ES-I3 (cell line): ENCODE results near the gene STIM2.
"Not testable (repeated sequence)": the region's sequence is repeated elsewhere in the genome, so short reads cannot be mapped to it uniquely, and the experiment has no call there.

ENCODE experiments used
- H3K36me3 ChIP-seq: 2 replicates; pipeline ENCODE4 v1.6.1; 2013; ENCODE audit warnings: mild to moderate bottlenecking, low read length, control low read depth, moderate library complexity; ENCODE audit not compliant: insufficient read depth
- H3K4me1 ChIP-seq: 2 replicates; pipeline ENCODE4 v1.6.1; 2013; ENCODE audit warnings: mild to moderate bottlenecking, control low read depth, low read length; ENCODE audit not compliant: insufficient read depth
- H3K9ac ChIP-seq: 2 replicates; pipeline ENCODE4 v1.6.1; 2013; ENCODE audit warnings: low read depth, mild to moderate bottlenecking, low read length, moderate library complexity
- H3K9me3 ChIP-seq: 2 replicates; pipeline ENCODE4 v1.6.1; 2013; ENCODE audit warnings: mild to moderate bottlenecking, low read length, moderate library complexity; ENCODE audit not compliant: control insufficient read depth, insufficient read depth

Gene STIM2

DNA sequence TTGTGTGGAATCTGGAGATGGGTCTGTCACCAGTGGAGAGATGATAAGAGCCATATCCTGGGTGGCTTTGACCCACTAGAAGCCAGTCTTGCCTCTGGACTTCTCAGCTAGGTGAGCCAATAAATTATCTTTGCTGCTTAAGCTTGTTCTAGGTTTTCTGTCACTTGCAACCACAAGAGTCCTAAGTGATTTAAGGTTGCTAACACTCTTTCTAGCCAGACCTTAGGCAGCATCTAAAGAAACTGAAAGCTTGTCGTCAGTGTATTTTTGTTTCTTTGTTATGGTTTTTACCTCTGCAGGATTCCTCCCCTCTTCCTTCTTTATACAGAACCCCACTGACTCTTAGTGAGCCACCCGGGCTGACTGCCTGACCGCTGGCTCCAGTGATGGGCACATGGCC, 37.1 kb upstream of the STIM2 start:
- Histone ChIP-seq H3K9ac (no peak overlapping the region), H3K36me3 (no peaks in the 10 kb centered on the region), H3K4me1 (0 out of 2 replicates have a peak, but pooled peaks cover 6% of the 10 kb centered on the region)

DNA sequence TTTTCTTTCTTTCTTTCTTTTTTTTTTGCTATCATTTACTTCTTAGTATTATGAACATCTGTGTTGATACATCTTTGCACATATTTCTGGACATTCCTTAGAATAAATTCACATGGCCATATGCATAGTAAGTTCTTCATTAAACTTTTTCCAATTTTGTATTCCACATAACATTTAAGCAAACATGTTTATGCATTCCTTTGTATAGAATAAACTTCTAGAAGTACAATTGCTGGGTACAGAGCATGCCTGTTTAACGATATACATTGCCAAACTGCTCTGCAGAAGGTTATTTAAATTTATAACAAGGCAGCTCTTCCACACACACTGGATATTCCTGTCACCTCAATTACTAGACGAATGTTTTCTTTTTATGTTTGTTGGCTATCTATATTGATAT, 36.0 kb upstream of the STIM2 start:
- Histone ChIP-seq H3K36me3 (no peaks in the 10 kb centered on the region), H3K4me1 (no peaks in the 10 kb centered on the region), H3K9ac (no peak overlapping the region), H3K9me3 (no peaks in the 10 kb centered on the region; the same call in 1 of the 2 replicates)

More for the DNA sequence above, 37.1 kb upstream of the STIM2 start:
- H3K9me3 ChIP-seq = no peaks in the 10 kb centered on the region; the same call in 1 of the 2 replicates

- Histone ChIP-seq H3K36me3 (no peaks in the 10 kb centered on the region), H3K9ac (no peak overlapping the region), H3K9me3 (no peaks in the 10 kb centered on the region), H3K4me1 (0 out of 2 replicates have a peak, but pooled peaks cover 3% of the 10 kb centered on the region)
Observed at GRCh38 chr4:26826721-26827120, 33.9 kb upstream of the STIM2 start.

- not testable (repeated sequence) for H3K4me1 ChIP-seq, H3K9me3 ChIP-seq, H3K9ac ChIP-seq, H3K36me3 ChIP-seq
Observed at GRCh38 chr4:26827336-26827735, 33.3 kb upstream of the STIM2 start.

GRCh38 chr4:26827798-26828197, 32.8 kb upstream of the STIM2 start:
- Histone ChIP-seq H3K36me3 (no peaks in the 10 kb centered on the region), H3K9me3 (no peaks in the 10 kb centered on the region), H3K9ac (no peak overlapping the region), H3K4me1 (0 out of 2 replicates have a peak, but pooled peaks cover 3% of the 10 kb centered on the region)

DNA sequence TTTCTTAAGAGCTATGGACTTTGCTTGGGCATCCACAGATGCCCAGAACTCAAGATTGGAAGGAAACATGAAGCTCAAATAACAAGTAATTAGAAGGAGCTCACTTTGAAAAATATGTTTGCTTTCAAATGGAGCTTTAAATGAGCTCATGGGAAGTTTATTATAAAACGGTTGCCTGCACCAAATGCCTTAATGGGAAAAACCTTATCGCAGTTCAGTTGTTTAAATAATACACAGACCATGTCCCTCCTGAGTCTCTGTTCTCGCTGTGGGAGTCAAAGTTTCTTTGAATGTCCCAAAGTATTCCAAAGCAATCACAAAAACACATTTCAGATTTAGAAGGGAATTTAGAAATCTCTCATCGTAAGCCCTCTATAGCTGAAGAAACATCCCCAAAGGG, 31.6 kb upstream of the STIM2 start:
- Histone ChIP-seq H3K9ac (no peak overlapping the region), H3K4me1 (0 out of 2 replicates have a peak, but pooled peaks cover 3% of the 10 kb centered on the region)

GRCh38 chr4:26830033-26830432, 30.6 kb upstream of the STIM2 start:
- H3K36me3 ChIP-seq = no peaks in the 10 kb centered on the region
- no peaks in the 10 kb centered on the region for H3K9me3 ChIP-seq
- H3K9ac ChIP-seq = no peak overlapping the region
- H3K4me1 ChIP-seq = 0 out of 2 replicates have a peak, but pooled peaks cover 3% of the 10 kb centered on the region

More for the DNA sequence above, 31.6 kb upstream of the STIM2 start:
- H3K36me3 ChIP-seq = no peaks in the 10 kb centered on the region
- no peaks in the 10 kb centered on the region for H3K9me3 ChIP-seq

DNA sequence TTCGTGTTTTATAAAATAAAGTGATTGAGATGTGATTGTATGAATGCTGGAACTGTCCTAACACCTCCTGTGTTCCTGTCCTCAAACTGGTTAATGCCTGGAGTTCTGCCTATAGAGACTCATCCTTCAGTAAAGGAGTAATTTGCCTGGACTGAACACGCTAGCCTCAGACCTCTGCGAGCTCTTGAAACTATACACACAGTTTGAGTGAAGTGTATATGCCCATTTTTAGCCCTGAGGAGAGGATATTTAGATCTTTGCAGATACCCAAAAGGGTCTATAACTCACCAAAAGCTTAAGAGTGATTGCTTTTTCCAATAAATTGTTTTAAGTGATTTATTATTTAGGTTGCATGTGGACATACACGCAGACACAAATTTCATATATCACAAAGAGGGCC, 29.9 kb upstream of the STIM2 start:
- H3K9ac ChIP-seq = no peak overlapping the region
- no peaks in the 10 kb centered on the region for H3K9me3 ChIP-seq
- no peaks in the 10 kb centered on the region for H3K36me3 ChIP-seq
- 0 out of 2 replicates have a peak, but pooled peaks cover 3% of the 10 kb centered on the region for H3K4me1 ChIP-seq

DNA sequence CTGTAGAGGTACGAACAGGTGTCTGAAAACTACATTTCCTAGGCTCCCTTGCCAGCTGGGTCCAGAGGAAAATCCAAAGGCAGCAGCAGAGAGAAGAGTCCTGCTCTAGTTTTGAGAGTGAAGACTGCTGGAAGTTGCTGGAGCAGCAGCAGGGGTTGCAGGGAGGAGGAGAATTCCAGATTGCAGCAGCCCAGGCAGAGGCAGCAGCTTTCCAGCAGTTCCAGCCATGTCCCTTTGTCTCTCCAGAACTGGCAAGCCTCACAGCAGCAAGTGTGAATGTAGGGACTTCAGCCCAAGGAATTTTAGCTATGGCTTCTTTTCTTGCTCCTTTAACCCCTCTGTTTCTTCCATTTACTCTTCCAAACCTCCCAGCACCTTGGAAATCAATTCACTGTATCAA, 24.1 kb upstream of the STIM2 start:
- no peaks in the 10 kb centered on the region for H3K9me3 ChIP-seq
- H3K4me1 ChIP-seq = peaks cover 5% of the 10 kb centered on the region
- H3K36me3 ChIP-seq = no peaks in the 10 kb centered on the region; the same call in 1 of the 2 replicates
- H3K9ac ChIP-seq = no peak overlapping the region

DNA sequence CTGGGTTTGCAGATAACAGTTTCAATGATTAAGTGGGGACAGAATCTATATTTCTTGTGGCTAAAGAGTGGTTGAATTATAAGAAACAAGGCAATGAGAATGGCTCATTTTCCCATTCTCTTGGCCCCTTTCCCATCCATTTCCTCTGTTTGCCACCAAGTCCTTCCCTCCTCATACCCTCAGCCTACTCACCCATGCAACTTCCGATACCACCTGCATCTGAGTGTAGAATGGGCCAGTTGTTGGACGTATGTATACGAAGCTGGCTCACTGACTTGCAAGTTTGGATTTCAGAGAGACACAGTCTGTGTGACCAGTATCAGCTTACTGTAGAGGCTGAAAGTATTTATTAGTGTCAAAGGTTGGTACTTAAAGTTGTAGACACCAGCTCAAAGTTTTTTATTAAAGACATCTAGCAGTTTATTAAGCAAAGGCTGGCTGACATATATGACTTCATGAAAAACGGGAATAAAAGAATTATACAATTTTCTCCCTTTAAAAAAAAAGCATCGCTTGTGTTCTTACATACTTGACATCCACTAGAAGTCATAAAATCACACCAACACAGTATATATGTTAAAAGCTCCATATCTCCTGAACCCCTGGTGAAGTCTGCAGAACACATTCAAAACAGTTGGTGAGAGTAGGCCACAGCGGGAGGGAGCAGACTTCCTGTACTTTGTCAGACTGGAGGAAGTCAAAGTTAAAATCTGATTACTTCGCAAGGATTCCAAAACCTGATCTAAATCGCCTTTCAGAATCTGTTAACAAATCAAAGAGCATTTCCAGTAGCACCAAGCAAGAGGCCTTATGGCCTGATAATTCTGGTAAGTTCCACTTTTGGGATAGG, 22.4 kb upstream of the STIM2 start:
- no peaks in the 10 kb centered on the region; the same call in 1 of the 2 replicates for H3K36me3 ChIP-seq
- H3K9ac ChIP-seq = no peak overlapping the region
- peaks cover 5% of the 10 kb centered on the region for H3K4me1 ChIP-seq
- H3K9me3 ChIP-seq = no peaks in the 10 kb centered on the region

DNA sequence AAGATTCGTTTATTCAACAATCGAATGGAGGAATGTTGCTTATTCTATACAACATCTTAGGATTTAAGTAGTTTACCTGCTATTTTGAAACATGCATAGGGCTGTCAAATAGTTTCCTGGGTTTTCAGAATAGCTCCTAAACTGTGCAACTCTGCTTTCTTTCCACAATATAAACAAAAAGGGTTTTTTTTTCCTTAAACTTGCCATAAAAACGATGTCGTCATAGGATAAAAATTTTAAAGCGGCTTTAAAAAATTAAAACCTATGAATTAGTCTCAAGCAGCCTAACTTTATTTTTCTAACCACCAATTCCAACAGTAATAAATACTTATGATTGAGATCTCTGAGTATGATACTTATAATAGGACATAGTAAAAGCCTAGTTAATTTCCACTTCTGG, 21.6 kb upstream of the STIM2 start:
- Histone ChIP-seq H3K36me3 (no peaks in the 10 kb centered on the region; the same call in 1 of the 2 replicates), H3K9me3 (no peaks in the 10 kb centered on the region), H3K9ac (no peak overlapping the region), H3K4me1 (peaks cover 5% of the 10 kb centered on the region)

DNA sequence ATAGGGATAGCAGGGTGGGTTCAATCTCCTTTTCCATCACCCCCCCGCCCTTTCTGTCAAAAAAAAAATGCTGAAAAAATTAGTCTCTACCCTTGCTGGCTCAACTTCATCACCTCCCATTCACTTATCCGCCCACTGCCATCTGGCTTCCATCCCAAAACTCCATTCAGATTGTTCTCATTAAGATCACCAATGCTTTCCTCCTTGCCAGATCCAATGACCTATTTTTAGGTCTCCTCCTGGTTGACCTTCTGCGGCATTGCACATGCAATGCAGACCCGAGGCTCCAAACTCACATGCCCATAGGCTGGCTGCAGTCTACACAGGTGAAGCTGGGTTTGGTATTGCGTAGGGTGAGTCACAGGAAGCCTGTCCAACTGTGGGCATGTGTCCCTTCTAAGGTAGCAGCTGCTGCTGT, 21.1 kb upstream of the STIM2 start:
- Histone ChIP-seq H3K9me3 (no peaks in the 10 kb centered on the region), H3K36me3 (no peaks in the 10 kb centered on the region; the same call in 1 of the 2 replicates), H3K4me1 (peaks cover 5% of the 10 kb centered on the region), H3K9ac (no peak overlapping the region)

GRCh38 chr4:26840786-26841185, 19.9 kb upstream of the STIM2 start:
- H3K36me3 ChIP-seq = no peaks in the 10 kb centered on the region; the same call in 1 of the 2 replicates
- H3K4me1 ChIP-seq = peaks cover 5% of the 10 kb centered on the region
- no peaks in the 10 kb centered on the region for H3K9me3 ChIP-seq

GRCh38 chr4:26842911-26843310, 17.7 kb upstream of the STIM2 start:
- H3K9ac ChIP-seq = no peak overlapping the region
- peaks cover 5% of the 10 kb centered on the region for H3K4me1 ChIP-seq
- H3K9me3 ChIP-seq = no peaks in the 10 kb centered on the region
- H3K36me3 ChIP-seq = no peaks in the 10 kb centered on the region

More at GRCh38 chr4:26840786-26841185, 19.9 kb upstream of the STIM2 start:
- H3K9ac ChIP-seq = no peak overlapping the region

DNA sequence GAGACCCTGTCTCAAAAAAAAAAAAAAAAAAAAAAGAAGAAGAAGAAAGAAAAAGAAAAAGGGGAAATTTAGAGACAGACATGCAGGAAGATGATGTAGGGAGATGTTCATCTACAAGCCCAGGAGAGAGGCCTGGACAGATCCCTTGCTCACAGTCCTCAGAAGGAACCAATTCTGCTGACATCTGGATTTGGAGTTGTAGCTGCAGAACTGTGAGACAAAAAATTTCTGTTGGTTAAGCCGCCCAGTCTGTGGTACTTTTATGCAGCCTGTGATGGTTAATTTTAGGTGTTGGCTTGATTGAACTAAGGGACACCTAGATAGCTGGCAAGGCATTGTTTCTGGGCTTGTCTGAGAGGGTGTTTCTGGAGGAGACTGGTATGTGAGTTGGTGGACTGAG, 10.1 kb upstream of the STIM2 start:
- H3K4me1 ChIP-seq = no peaks in the 10 kb centered on the region
- no peak overlapping the region for H3K9ac ChIP-seq
- H3K9me3 ChIP-seq = no peaks in the 10 kb centered on the region
- no peaks in the 10 kb centered on the region for H3K36me3 ChIP-seq
